ENCODE measurements around the gene APCDD1L. TPM values are rescaled to one million over a fixed set of nuclear protein-coding genes. Genes with fewer than 3 reads are reported as not detected.

The APCDD1L gene
- total and polyA plus RNA-seq, 12 donors: 0.08 to 1.8 (median 1.1) TPM; not detected in 2

- DNase-seq: no peak
- Histone ChIP-seq H3K4me3 (no peak overlapping the region), H3K4me1 (peaks cover 0 to 3% (median 0%) of the 10 kb centered on the region in 9 donors), H3K27me3 (peaks cover 8 to 71% (median 41%) of the 10 kb centered on the region in 7 donors), H3K27ac (no peak overlapping the region), H3K36me3 (no peaks in the 10 kb centered on the region), H3K9me3 (no peaks in the 10 kb centered on the region)
- 42 to 45% methylated on average over 17 of the region's 17 CpGs for WGBS, 2 donors
- peak in 2 of 8 donors; percentile 7 to 17 for ATAC-seq
- intact Hi-C loops (cut with DNase I): no loop called here
- no peak for TF ChIP-seq CTCF (IDR thresholded peaks at IDR 0.05)
Measured at GRCh38 chr20:58512808-58513552, 2.2 kb downstream of the APCDD1L start.

GRCh38 chr20:58511861-58512260 is 3.3 kb downstream of the APCDD1L start:
- DNase-seq (no peak), ATAC-seq (no peak)
- no peak overlapping the region for H3K27ac ChIP-seq
- H3K36me3 ChIP-seq: no peaks in the 10 kb centered on the region
- no peak for TF ChIP-seq CTCF (IDR thresholded peaks at IDR 0.05)
- intact Hi-C loops (cut with DNase I): no loop called here
- peaks cover 8 to 64% (median 41%) of the 10 kb centered on the region in 7 donors for H3K27me3 ChIP-seq
- H3K4me3 ChIP-seq: no peak overlapping the region
- 55 to 58% methylated on average over 9 of the region's 9 CpGs for WGBS, 2 donors
- H3K9me3 ChIP-seq: peaks cover 0 to 5% (median 0%) of the 10 kb centered on the region in 11 donors
- H3K4me1 ChIP-seq: peaks cover 0 to 3% (median 0%) of the 10 kb centered on the region in 9 donors

DNA sequence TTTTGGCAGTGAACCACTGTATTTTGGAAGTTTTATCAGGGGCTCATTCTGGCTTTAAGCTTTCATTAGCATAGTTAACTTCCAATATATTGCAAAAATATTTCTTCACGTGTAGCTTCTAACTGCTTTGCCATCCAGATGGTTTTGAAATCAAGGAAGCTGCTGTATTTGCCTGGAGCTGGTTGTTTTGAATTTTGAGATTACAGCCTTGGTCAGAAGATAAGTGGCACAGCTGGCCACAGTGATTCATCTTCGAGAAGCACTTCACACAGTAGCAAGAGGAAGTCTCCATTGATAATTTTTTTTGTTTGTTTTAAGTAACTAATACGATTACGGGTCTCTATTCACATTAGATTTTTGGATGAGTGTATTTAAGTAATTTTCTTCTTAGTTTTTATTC is 3.8 kb downstream of the APCDD1L start:
- ATAC-seq (no peak), DNase-seq (no peak)
- no peak for TF ChIP-seq CTCF (IDR thresholded peaks at IDR 0.05)
- no peaks in the 10 kb centered on the region for H3K36me3 ChIP-seq
- no peak overlapping the region for H3K27ac ChIP-seq
- intact Hi-C loops (cut with DNase I): no loop called here
- peaks cover 0 to 3% (median 0%) of the 10 kb centered on the region in 9 donors for H3K4me1 ChIP-seq
- peaks cover 8 to 60% (median 41%) of the 10 kb centered on the region in 7 donors for H3K27me3 ChIP-seq
- 23 to 29% methylated on average over 4 of the region's 4 CpGs for WGBS, 2 donors
- peaks cover 0 to 10% (median 0%) of the 10 kb centered on the region in 11 donors for H3K9me3 ChIP-seq
- no peak overlapping the region for H3K4me3 ChIP-seq

DNA sequence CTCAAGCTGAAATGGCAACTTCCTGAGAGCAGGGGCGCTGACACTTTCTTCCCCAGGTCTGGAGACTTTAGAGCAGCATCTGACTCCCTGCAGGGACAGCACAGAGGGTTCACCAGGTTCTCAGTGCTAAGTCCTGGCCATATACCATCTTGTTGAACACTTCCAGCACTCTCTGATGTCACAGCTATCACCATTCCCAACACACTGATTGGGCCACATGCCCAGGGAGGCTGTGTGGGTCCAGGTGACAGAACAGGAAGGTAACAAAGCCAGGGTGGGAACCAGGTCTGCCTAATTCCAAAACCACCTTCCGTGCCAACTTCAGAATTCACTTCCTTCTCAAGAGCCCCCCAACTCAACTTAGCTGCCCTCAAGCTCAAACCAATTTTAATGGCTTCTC is 4.3 kb downstream of the APCDD1L start:
- no peak for ATAC-seq
- WGBS, 2 donors: 64 to 88% methylated on average over 2 of the region's 2 CpGs
- TF ChIP-seq CTCF (IDR thresholded peaks at IDR 0.05): no peak
- Histone ChIP-seq H3K4me1 (peaks cover 0 to 3% (median 0%) of the 10 kb centered on the region in 9 donors), H3K36me3 (no peaks in the 10 kb centered on the region), H3K27me3 (peaks cover 8 to 56% (median 41%) of the 10 kb centered on the region in 7 donors), H3K9me3 (peaks cover 0 to 14% (median 0%) of the 10 kb centered on the region in 11 donors), H3K27ac (no peak overlapping the region), H3K4me3 (no peak overlapping the region)
- no peak for DNase-seq
- intact Hi-C loops (cut with DNase I): no loop called here

Measured in heart right ventricle (tissue), 16 donors.